Activated CD4-positive, alpha-beta T cell treated with anti-CD3 and anti-CD28 coated beads, Interleukin-2, Interleukin-4, amounts not matched to agents 100 ng/mL and 50 ng/mL, durations not matched to agents 16 hours and 8 hours (primary cell): Measurements from ENCODE around the gene RAD51B.
A peak's percentile ranks its signal among the peaks of the same experiment; 100 is the strongest.

Experiments used
- DNase-seq: peaks from one replicate; pipeline ENCODE4 v3.0.0-alpha.2; 2020; ENCODE audit warnings: low spot score

RAD51B gene

DNA sequence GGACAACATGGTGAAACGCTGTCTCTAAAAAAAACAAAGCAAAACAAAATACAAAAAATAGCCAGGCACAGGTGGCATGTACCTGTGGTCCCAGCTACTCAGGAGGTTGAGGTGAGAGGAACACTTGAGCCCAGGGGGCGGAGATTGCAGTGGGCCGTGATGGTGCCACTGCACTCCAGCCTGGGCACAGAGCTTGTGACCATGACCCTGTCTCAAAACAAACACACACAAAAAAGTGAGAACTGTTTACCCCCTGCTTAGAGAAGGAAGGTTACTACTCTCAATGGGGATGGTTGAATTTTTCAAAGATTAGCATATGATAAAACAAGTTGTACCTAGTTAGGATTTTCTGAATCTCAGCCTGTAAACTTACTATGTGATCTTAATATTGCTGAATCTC, 905.3 kb downstream of the RAD51B start:
- DNase-seq = no peak

DNA sequence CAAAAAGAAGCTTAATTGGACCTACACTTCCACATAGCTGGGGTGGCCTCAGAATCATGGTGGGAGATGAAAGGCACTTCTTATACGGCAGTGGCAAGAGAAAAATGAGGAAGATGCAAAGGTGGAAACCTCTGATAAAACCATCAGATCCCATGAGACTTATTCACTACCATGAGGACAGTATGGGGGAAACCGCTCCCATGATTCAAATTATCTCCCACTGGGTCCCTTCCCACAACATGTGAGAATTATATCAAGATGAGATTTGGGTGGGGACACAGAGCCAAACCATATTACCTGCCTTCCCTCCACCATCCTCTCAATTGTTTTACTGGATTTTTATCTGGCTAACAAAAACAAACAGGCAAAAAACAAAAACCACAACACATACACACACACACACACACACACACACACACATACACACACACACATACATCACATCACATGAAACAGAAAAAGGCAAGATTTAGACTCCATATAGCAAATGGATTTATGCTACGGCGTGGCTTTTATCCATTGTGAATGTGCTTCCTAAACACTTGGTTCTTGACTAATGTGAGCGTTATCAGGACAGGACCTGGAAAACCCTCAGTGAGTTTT, 906.6 kb downstream of the RAD51B start:
- DNase-seq = no peak

- DNase-seq = no peak
These were observed 907.9 kb downstream of the RAD51B start for GRCh38 chr14:68727315-68728047.

DNA sequence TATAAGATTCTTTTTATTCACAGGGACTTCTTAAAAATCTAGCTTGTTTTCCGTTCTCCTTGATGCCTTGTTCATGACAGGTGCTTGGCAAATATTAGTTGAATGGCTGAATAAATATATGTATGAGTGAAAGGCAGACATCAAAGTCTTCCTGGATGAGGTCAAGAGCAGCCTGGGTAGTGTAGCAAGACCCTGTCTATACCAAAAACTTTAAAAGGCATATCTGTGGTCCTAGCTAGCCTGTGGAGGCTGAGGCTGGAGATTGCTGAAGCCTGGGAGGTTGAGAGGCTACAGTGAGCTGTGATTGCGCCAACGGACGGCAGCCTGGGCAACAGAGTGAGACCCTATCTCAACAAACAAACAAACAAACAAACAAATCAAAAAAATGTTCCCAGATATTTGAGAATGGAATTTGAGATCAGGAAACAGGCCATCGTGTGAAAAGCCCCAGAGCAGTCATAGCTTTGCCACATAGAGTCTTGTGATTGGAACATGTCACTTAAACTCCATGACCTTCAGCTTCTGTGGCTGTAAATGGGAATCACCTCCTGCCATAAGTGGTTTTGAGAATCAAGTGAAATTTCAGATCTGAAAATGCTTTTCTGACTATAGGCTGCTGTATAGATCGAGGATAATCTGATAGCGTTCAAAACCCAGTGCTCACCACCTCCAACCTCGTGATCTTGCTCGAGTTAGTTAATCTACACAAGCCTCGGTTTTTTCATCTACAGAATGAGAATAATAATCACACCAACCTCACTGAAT, 908.9 kb downstream of the RAD51B start:
- DNase-seq = no peak

DNA sequence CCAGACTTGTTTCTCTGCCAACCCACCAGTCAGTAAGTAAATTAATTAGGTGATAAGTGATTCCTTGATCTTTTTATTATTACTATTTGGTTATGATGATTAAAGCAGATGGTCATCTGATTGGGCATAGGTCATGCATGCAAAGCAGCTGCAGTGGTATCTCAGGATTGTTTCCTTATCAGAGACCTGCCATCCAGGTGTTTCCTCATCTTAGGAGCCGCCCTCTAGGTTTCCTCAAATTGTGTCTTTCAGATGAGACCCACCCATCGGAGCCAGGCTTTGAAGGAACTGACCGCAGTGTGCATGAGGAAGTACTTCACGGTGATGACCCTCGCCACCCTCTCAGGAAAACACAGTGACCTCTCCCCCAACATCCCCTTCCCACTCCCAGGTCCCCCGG, 910.0 kb downstream of the RAD51B start:
- DNase-seq = no peak

DNA sequence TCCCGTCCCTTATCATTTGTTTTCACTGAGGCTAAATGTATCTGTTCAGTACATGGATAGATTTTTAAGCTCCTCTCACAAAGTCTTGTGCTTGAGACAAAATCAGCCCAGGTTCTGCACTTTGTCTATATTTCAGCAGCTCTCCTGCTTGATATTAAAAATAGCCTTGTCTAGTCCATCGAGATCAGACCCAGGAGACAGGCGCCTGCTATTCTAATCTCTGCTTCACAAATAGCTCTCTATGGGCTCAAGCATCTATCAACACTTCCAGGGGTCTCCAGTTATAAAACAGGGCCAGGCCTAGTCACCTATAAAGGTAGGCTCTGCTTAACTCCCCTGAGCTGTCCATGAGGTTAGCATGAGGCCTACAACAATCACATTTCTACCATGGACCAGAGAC, 910.8 kb downstream of the RAD51B start:
- DNase-seq = no peak

DNA sequence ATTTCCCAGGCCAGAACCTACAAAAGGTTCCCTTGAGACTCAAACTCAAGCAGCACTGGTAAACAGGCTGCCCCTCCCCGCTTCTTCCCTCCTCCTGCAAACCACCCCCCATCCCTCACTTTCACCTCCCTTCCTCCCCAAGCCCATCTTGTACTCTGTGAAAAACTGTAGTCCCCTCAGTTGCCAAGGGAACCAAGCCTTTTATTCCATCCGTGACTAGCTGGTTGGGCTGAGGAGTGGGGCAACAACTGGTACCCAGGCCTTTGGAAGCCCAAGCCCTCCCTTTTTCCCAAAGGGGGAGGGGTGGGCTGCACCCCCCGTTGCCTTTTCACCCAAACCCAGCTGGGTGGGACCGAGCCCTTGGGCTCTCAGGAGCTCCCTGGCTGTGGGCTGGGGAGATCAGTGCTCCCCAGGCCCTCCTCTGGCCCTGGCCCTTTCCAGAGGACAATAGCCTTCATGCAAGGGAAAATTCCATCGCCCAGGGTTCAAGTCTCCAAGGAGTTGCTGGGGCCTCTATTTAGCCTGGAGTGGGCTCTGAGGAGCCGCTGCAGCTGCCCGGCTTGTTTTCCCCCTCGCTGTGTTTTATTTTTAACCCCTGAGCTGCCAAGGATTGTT, 911.3 kb downstream of the RAD51B start:
- no peak for DNase-seq

DNA sequence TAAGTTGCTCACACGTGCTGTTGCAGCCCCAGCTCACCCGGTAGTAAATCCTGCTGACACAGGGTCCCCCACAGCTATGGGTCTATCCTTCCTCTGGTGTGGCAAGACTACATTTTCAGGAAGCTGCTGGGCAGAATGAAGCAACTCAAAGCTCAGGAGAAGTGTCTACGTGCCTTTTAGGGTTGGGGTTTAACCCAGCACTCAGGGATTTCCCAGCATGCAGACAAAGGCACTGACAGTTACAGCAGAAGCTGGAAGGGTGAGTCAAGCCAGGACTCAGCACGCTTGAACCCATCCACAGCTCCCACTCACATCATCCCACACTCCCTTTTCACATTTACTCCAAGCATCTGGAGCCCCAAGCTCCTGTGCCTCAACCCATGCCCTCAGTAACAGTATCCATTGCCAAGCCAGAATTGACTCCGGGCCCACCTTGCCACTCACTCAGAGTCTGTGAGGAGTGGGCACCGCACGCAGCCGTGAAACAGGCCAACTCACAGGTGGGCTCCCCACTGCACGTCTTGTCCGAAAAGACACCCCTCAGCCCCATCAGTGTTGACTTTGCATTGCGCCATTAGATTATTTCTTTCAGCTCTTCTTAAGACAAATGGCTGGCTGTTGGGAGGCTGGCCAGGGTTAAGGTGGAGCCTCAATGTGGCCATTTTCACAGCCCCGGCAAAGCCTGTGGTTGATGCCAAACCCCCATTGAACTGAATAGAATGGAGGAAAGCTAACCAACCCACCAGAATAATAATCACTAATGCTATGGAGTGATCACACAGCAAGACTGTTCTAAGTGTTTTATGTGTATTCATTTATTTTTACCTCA, 913.7 kb downstream of the RAD51B start:
- DNase-seq = peak; percentile 54

- DNase-seq = peak; percentile 56
These were observed 914.7 kb downstream of the RAD51B start for GRCh38 chr14:68734231-68734732.

DNA sequence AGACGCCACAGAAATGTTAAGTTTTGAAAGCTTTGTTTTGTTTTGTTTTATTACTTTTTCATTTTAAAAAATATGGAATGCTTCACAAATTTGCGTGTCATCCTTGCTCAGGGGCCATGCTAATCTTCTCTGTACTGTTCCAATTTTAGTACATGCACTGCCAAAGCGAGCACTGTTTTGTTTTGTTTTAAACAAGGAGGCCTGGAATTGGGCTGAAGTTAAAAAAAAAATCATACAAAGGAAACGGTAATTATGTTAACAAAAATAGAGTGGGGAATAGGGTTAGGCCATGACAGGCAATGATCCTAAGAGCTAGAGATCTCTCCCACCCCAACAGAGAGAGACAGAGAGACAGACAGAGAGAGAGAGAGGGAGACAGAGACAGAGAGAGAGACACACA, 916.3 kb downstream of the RAD51B start:
- DNase-seq = no peak

- no peak for DNase-seq
These were observed 916.9 kb downstream of the RAD51B start for GRCh38 chr14:68736471-68736871.

- no peak for DNase-seq
These were observed 917.5 kb downstream of the RAD51B start for GRCh38 chr14:68737086-68737485.

DNA sequence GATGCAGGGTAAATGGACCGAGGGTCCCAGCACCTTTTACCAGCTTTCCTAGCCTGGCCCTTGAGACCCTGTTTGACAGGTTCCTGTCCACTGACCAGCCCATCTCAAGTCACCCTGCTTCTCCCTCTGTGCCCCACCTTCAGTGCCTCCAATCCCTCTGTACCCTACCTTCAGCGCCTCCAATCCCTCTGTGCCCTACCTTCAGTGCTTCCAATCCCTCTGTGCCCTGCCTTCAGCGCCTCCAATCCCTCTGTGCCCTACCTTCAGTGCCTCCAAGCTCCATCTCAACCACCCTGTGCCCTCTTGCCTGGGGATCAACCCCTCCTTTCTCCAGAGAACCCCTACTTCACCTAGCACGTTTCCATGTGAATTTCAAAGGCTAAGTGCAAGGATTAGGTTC, 919.0 kb downstream of the RAD51B start:
- DNase-seq = no peak

- no peak for DNase-seq
These were observed 920.1 kb downstream of the RAD51B start for GRCh38 chr14:68739701-68740100.

DNA sequence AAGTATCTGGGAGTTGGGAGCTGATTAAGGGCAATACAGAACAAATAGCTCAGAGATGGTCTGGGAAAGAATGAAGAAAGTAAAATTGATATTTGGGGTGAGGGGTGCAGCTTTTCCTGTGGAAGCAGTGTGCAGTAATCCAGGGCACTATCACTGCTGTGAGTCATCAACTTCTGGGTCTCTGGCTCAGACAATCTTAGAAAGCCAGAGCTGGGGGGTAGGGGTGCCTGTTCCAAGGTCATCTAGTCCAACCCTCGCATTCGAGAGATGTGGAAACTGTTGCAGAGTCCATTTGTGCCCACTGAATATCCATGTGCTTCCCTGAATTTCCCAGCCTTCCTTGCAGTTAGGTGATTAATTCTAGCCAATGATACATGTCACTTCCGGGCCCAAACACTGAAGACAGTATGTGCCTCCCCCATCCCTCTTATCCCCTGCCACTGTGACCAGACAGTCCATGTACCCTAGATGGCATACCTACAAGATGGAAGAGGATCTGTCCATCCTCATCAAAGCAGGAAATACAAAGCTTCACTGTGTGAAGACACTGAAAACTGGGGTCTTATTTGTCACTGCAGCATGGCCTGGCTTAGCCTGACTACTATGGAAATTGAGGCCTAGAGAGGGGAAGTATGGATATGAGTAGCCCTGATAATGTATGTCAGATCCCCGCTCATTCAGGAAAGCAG, 921.4 kb downstream of the RAD51B start:
- DNase-seq = no peak

- DNase-seq = no peak
These were observed 921.9 kb downstream of the RAD51B start for GRCh38 chr14:68741477-68741791.

DNA sequence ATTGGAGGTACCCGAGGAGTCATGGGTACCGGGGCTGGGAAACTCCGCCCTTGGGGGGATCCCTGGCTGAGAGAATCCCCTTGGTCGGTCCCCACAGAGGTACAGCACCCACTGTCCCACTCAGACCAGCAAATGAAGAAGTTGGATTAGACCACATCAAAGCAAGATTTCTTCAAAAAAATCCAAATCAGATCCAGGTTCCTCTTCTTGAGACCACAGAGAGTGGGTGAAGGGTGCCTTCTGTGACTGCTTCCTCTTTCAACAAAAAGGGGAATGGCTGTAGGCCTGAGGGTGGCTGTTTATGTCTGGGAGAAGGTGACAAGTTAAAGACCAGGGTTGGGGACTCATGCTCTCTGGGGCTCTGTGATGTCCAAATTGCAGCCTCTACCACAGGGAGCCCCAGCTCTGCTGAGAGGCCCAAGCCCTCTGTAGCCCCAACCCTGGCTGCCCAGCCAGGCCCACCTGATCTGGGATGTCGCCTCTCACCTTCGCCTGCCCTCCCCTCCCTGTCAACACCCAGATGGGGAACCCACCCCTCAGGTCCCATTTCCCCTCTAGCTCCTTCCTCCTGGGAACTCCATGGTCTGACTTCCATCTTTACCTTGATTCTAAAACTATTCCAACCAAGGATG, 922.4 kb downstream of the RAD51B start:
- no peak for DNase-seq

GRCh38 chr14:68744613-68745012, 925.0 kb downstream of the RAD51B start:
- no peak for DNase-seq

- no peak for DNase-seq
These were observed 927.8 kb downstream of the RAD51B start for GRCh38 chr14:68747393-68747792.

DNA sequence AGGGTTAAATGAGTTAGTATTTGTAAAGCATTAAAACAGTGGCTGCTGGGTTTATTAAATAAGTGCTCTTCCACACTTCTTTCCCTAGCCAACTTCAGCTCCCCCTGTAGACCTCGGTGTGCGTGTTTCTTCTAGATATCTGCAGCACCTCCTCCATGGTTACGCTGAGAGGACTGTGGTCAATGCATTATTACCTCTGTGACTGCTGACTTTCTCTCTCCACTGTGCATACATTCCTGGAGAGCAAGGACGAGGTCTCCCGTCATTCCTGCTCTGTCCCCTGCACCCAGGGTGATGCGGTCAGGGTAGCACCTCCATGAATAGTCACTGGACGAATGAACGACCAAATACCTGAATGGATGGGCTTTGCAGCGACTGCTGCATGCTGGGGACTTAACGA, 928.7 kb downstream of the RAD51B start:
- no peak for DNase-seq

DNA sequence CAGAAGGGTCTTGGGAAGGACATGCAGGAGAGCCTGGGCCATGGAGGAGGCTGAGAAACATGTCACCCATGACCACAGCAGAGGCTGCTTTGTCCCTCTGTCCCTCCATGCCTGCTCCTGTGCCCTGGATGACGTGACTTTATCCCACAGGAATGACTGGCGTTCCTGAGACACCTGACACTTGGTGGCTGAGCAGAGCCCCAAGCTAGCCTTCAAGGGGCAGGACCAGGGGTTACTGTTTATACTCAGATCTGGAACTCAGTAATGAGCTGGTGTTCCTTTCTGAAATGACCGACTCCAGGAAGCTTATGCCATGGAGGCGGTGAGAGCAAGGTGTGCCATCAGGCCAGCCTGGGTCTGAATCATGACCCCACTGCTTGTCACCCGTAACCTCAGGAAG, 929.1 kb downstream of the RAD51B start:
- DNase-seq = no peak
